H4 (cell line): Measurements from ENCODE around the gene ID1. TPM values are rescaled to one million over a fixed set of nuclear protein-coding genes. Genes with fewer than 3 reads are reported as not detected.

Experiments used
- DNase-seq: peaks from one replicate; pipeline ENCODE4 v3.0.0-alpha.2; 2015; ENCODE audit warnings: low spot score
- total RNA-seq: library from RNA; depleted of rRNA; stranded (reverse); fragments of >200 nt; shearing (Covaris generic); gene quantifications from 2 replicates; pipeline ENCODE4 v1.2.3, GENCODE V29; 2014; rRNA removed

ID1 gene
- total RNA-seq = 410 and 489 TPM in 2 replicates

- peak; percentile 96 for DNase-seq
Measured at GRCh38 chr20:31605031-31605901, at the start of gene ID1. Gene ID1, plus strand, starts transcription at chr20:31605289. Its CDS starts 99 bp downstream, at chr20:31605388.

GRCh38 chr20:31559704-31560093 is 45.4 kb upstream of the ID1 start:
- no peak for DNase-seq

- peak; percentile 96 for DNase-seq
Measured at GRCh38 chr20:31560094-31560745, 44.9 kb upstream of the ID1 start.

- DNase-seq = peak; percentile 97
Measured at GRCh38 chr20:31560746-31561598, 44.1 kb upstream of the ID1 start.

GRCh38 chr20:31562241-31562640 is 42.8 kb upstream of the ID1 start:
- no peak for DNase-seq

GRCh38 chr20:31564284-31564683 is 40.8 kb upstream of the ID1 start:
- no peak for DNase-seq

GRCh38 chr20:31565699-31566318 is 39.3 kb upstream of the ID1 start:
- DNase-seq = no peak

- DNase-seq = no peak
Measured at GRCh38 chr20:31566319-31566657, 38.8 kb upstream of the ID1 start.

- no peak for DNase-seq
Measured at GRCh38 chr20:31566658-31567379, 38.3 kb upstream of the ID1 start.

- DNase-seq = no peak
Measured at GRCh38 chr20:31567380-31567720, 37.7 kb upstream of the ID1 start.

GRCh38 chr20:31568041-31568731 is 36.9 kb upstream of the ID1 start:
- DNase-seq = no peak

GRCh38 chr20:31568773-31569162 is 36.3 kb upstream of the ID1 start:
- DNase-seq = no peak

- peak; percentile 74 for DNase-seq
Measured at GRCh38 chr20:31569163-31570020, 35.7 kb upstream of the ID1 start.

- no peak for DNase-seq
Measured at GRCh38 chr20:31570021-31570463, 35.0 kb upstream of the ID1 start.

- peak; percentile 78 for DNase-seq
Measured at GRCh38 chr20:31570735-31571617, 34.1 kb upstream of the ID1 start.

GRCh38 chr20:31572042-31572700 is 32.9 kb upstream of the ID1 start:
- DNase-seq = no peak

GRCh38 chr20:31572701-31573554 is 32.2 kb upstream of the ID1 start:
- DNase-seq = peak; percentile 98
